Effector memory CD8-positive, alpha-beta T cell (primary cell): Measurements from ENCODE around the gene RYR3.

ENCODE experiments used
- ATAC-seq: fragments of 150-1000 bp; cut with Tn5 transposase; replicated peaks from 2 replicates; pipeline ENCODE4 v1.10.0; 2021; ENCODE audit warnings: mild to moderate bottlenecking, moderate library complexity
- DNase-seq, 3 experiments: peaks; one replicate each; pipeline ENCODE4 v3.0.0; 2021
- H3K27ac Mint-ChIP-seq, 2 donors: one replicate each; pipeline ENCODE4 v1.8.0; 2022; ENCODE audit warnings: mild to moderate bottlenecking in 2 of 2, mixed read lengths in 2 of 2, moderate library complexity in 2 of 2
- H3K27me3 Mint-ChIP-seq, 2 donors: one replicate each; pipeline ENCODE4 v1.8.0; 2022; ENCODE audit warnings: mixed read lengths in 2 of 2
- H3K36me3 Mint-ChIP-seq: one replicate; pipeline ENCODE4 v1.8.0; 2022; ENCODE audit warnings: mild to moderate bottlenecking, moderate library complexity, mixed read lengths; ENCODE audit not compliant: insufficient read depth
- H3K4me1 Mint-ChIP-seq, 2 donors: one replicate each; pipeline ENCODE4 v1.8.0; 2022; ENCODE audit warnings: low read depth in 2 of 2, mixed read lengths in 2 of 2
- H3K4me3 Mint-ChIP-seq, 2 donors: one replicate each; pipeline ENCODE4 v1.8.0; 2022; ENCODE audit warnings: mild to moderate bottlenecking in 2 of 2, mixed read lengths in 2 of 2, moderate library complexity in 2 of 2
- H3K9me3 Mint-ChIP-seq, 2 donors: one replicate each; pipeline ENCODE4 v1.8.0; 2022; ENCODE audit warnings: mixed read lengths in 2 of 2

The RYR3 gene

DNA sequence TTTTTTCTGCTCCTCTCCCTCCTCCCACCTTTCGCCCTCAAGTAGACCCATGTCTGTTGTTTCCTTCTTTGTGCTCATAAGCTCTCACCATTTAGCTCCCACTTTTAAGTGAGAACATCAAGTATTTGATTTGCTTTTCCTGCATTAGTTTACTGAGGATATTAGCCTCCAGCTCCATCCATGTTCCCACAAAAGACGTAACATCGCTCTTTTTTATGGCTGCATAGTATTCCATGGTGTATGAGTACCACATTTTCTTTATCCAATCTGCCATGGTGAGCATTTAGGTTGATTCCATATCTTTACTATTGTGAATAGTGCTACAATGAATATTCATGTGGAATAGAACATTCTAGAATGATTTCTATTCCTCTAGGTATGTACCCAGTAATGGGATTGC lies 178.6 kb downstream of the RYR3 start:
- no peaks in the 10 kb centered on the region for H3K36me3 Mint-ChIP-seq
- peaks cover 0 to 11% of the 10 kb centered on the region in 2 donors for H3K27me3 Mint-ChIP-seq
- H3K27ac Mint-ChIP-seq: no peak overlapping the region
- no peaks in the 10 kb centered on the region for H3K4me1 Mint-ChIP-seq
- peaks cover 0 to 2% of the 10 kb centered on the region in 2 donors for H3K9me3 Mint-ChIP-seq
- ATAC-seq (no peak), DNase-seq (no peak)
- no peak overlapping the region for H3K4me3 Mint-ChIP-seq

DNA sequence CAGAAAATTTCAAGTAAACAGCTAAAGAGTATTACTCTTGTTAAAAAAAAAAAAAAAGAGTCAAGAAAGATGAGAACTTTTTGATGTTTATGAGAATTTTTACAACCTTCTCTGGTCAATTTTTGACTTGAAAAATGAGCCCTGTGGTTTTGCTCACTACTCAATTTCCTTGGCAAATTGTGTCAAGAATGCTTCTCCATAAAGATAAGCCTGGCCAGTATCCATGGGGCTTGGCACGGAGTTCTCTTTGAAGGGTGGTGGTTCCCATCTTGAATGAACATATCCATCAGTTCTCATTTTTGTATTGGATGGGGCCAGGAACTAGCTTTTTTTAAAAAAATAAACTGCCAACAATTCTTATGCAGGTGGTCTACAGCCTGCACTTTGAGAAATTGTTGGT lies 179.9 kb downstream of the RYR3 start:
- Mint-ChIP-seq H3K9me3 (peaks cover 0 to 2% of the 10 kb centered on the region in 2 donors), H3K4me1 (no peaks in the 10 kb centered on the region), H3K36me3 (no peaks in the 10 kb centered on the region), H3K27ac (no peak overlapping the region), H3K27me3 (peaks cover 0 to 11% of the 10 kb centered on the region in 2 donors), H3K4me3 (no peak overlapping the region)
- no peak for ATAC-seq
- no peak for DNase-seq

DNA sequence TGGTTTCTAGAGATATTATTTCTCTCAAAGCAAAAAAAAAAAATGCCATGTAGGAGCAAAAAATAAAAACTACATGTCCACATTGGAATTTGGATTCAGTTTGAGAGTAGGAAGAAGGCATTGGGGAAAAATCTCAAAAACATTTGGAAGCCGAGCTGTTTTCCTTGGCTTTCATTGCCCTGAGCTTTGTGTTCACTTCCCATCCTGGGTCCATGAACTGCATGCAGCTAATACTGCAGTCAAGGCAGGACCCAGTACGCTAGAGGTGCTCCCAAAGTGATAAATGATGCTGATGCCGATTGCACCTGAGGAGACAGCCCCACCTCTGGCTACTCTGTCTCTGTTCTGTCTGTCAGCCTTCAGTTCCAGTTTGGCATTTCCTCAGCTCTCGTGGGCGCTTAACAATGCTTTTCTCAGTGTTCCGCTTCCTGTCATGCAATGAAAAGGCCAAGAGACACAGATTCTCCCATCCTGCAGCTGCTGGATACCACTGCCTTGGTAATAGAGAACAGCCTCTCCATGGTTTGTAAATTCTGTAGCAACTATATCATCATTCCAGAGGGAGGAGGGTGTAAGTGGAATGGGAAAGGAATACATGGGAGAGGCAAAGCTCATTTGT lies 181.8 kb downstream of the RYR3 start:
- H3K36me3 Mint-ChIP-seq: no peaks in the 10 kb centered on the region
- no peaks in the 10 kb centered on the region for H3K4me1 Mint-ChIP-seq
- H3K27ac Mint-ChIP-seq: no peak overlapping the region
- peaks cover 0 to 3% of the 10 kb centered on the region in 2 donors for H3K9me3 Mint-ChIP-seq
- H3K4me3 Mint-ChIP-seq: no peak overlapping the region
- DNase-seq: no peak
- no peak for ATAC-seq
- peaks cover 0 to 11% of the 10 kb centered on the region in 2 donors for H3K27me3 Mint-ChIP-seq

DNA sequence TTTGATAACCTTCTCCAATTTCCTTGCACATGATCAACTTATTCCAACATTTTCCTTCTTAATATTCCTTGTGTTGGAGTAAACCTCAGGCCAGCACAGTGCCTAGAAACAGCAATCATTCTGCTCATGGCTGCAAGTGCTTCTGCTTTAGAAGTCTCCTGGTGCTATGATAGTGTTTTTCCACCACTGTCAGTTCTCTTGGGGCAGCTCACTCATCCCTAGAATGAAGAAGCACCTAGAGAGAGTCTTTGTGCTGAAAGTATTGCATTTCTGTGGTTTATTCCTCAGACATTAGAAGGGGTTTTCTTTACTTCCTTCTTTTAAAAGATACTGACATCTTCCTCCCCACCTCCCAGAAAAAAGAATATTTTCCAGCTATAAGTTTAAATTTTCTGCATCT lies 183.5 kb downstream of the RYR3 start:
- Mint-ChIP-seq H3K27ac (no peak overlapping the region), H3K36me3 (no peaks in the 10 kb centered on the region), H3K27me3 (peaks cover 6 to 18% of the 10 kb centered on the region in 2 donors), H3K9me3 (peaks cover 0 to 7% of the 10 kb centered on the region in 2 donors), H3K4me1 (no peaks in the 10 kb centered on the region), H3K4me3 (no peak overlapping the region)
- no peak for ATAC-seq
- no peak for DNase-seq

DNA sequence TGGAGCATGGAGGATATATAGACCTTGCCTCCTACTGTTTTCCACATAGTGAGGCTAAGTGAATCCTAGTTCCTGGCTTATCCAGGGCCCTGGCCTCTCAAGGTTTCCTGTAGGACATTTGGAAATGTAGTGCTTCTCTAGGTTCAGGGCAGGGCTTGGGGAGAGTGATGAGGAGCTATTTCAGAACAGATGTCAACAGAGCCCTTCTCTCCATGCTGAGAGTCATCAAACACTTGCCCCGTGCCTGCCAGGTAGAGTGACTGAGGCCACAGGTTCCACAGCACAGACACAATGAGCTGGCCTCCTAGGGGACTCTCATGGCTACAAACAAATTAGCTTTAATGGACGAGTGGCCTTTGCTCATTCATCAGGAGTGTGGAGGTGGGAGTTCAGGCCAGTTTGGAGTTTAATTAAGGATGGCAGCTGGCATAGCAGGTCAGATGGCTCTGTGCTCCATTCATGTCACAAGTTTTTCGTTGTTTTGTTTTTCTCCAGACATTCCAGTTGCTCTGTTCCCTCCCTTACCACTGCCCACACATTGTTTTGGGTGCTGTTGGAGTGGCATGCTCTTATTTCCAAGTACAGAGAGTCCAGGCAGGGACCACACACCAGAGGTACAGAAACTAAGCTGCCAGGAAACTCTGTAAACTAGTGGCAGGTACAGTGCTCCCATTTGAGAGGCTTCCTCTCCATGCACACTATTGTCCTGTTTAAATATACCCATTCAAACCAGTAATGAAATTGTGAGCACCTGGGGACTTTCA lies 189.8 kb downstream of the RYR3 start:
- H3K27me3 Mint-ChIP-seq: peaks cover 14 to 24% of the 10 kb centered on the region in 2 donors
- no peak for DNase-seq
- no peaks in the 10 kb centered on the region for H3K4me1 Mint-ChIP-seq
- peaks cover 0 to 7% of the 10 kb centered on the region in 2 donors for H3K9me3 Mint-ChIP-seq
- H3K4me3 Mint-ChIP-seq: no peak overlapping the region
- H3K36me3 Mint-ChIP-seq: no peaks in the 10 kb centered on the region
- no peak overlapping the region for H3K27ac Mint-ChIP-seq
- ATAC-seq: no peak

DNA sequence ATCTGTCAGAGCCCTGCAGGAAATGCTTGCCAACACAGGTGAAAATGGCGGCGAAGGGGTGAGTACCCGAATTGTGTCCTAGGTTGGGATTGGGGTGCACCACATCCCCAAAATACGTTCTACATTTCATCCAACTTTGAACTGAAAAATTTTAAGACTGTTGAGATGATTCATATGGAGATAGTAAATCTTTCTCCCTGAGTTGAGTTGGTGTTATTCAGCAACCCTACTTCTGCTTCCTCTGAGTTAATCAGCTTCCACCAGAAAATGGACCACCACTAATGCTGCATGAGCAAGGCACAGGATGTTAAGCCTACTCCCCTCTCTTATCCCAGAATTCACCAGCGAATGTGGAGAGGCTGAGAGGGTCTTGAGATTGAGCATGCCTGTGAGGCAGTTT lies 192.9 kb downstream of the RYR3 start:
- Mint-ChIP-seq H3K4me1 (no peaks in the 10 kb centered on the region), H3K9me3 (peaks cover 0 to 4% of the 10 kb centered on the region in 2 donors)
- ATAC-seq: no peak

DNA sequence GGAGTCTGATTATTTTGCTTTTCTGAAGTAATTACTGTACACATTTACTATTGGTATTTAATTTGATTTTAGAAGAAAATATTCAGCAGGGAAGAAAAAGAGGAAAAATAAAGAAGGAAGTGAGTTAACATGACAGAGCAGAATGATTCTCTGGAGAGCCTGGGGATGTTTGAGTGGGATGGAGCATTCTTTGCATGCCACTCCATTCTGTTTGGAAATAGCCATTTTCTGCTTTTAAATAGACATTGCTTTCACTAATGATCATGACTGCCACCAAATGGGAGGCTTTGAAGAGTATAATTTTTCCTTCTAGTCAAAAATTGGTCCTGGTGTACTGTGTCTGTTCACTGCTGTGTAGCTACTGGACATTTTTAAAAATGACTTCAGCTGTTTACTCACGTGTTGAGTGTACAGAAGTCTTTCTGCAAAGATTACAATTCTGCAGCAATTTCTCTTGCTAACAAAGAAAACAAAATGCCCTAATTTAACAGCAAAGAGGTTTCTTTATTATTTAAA lies 196.1 kb downstream of the RYR3 start:
- Mint-ChIP-seq H3K4me3 (no peak overlapping the region), H3K4me1 (no peaks in the 10 kb centered on the region), H3K27me3 (peaks cover 6 to 8% of the 10 kb centered on the region in 2 donors), H3K9me3 (no peaks in the 10 kb centered on the region), H3K36me3 (no peaks in the 10 kb centered on the region), H3K27ac (no peak overlapping the region)
- ATAC-seq (no peak), DNase-seq (no peak)

More for the DNA sequence above, 192.9 kb downstream of the RYR3 start:
- DNase-seq: no peak
- H3K27me3 Mint-ChIP-seq: peaks cover 14 to 22% of the 10 kb centered on the region in 2 donors
- H3K36me3 Mint-ChIP-seq: no peaks in the 10 kb centered on the region
- H3K27ac Mint-ChIP-seq: no peak overlapping the region
- H3K4me3 Mint-ChIP-seq: no peak overlapping the region

DNA sequence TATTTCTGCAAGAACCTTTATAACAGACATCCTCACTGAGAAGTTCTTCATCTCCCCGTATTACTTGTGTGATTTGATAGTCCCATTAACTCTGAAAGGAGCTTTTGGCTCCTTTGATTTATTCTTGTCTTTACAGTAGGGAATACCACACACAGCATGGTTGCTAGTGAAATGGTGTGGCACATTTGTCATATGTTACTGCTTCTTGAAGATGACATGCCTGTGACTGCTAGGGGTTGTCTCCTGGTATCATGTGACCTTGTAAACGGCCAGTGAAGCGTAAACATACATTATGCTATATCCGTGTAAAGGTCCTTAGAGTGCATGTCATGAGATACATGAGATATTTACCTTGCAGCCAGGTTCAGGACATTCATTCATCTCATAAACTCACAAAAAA lies 197.9 kb downstream of the RYR3 start:
- no peak overlapping the region for H3K27ac Mint-ChIP-seq
- H3K27me3 Mint-ChIP-seq: peaks cover 0 to under 1% of the 10 kb centered on the region in 2 donors
- H3K36me3 Mint-ChIP-seq: no peaks in the 10 kb centered on the region
- no peak overlapping the region for H3K4me3 Mint-ChIP-seq
- H3K4me1 Mint-ChIP-seq: no peaks in the 10 kb centered on the region
- H3K9me3 Mint-ChIP-seq: no peaks in the 10 kb centered on the region
- ATAC-seq (no peak), DNase-seq (no peak)

DNA sequence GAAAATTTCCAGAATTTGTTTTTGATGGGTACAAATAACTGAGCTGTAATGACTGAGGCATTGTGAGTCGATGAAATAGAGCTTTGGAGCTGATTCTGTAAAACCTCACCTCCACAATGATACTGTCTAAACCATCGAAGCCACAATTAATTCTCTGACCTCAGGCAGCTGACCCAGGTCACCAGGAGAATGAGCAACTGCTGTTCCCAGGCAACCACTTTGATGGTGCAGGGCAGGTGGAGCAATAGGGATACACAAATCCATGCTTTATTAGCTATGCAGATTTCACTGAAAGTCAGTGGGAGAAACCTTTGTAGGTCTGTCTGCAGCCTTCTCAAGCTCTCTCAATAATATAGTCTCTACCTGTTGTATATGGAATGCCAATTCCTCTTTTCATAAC lies 204.4 kb downstream of the RYR3 start:
- DNase-seq: no peak
- Mint-ChIP-seq H3K4me1 (no peaks in the 10 kb centered on the region), H3K9me3 (peaks cover 0 to 1% of the 10 kb centered on the region in 2 donors), H3K27ac (no peak overlapping the region), H3K36me3 (no peaks in the 10 kb centered on the region), H3K4me3 (no peak overlapping the region), H3K27me3 (peaks cover 0 to 9% of the 10 kb centered on the region in 2 donors)
- no peak for ATAC-seq

DNA sequence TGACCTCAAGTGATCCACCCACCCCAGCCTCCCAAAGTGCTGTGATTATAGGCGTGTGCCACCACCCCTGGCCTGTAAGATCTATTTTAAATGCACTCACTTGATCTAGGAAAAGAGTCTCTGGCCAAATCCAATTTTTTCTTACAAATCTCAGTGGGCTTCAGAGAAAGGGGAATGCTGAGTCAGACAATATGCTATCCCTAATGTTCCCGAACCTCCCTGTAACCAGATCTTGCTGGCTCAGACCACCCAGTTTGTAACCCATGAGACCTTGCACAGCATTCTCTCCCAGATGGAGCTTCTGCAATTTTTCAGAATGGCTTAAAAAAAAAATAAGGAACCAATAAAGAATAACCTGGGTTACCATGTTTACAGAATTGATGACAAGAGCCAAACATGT lies 205.8 kb downstream of the RYR3 start:
- no peak overlapping the region for H3K27ac Mint-ChIP-seq
- H3K4me1 Mint-ChIP-seq: no peaks in the 10 kb centered on the region
- H3K9me3 Mint-ChIP-seq: peaks cover 0 to 1% of the 10 kb centered on the region in 2 donors
- ATAC-seq: no peak
- H3K4me3 Mint-ChIP-seq: no peak overlapping the region
- no peak for DNase-seq
- no peaks in the 10 kb centered on the region for H3K36me3 Mint-ChIP-seq
- peaks cover 0 to 9% of the 10 kb centered on the region in 2 donors for H3K27me3 Mint-ChIP-seq

DNA sequence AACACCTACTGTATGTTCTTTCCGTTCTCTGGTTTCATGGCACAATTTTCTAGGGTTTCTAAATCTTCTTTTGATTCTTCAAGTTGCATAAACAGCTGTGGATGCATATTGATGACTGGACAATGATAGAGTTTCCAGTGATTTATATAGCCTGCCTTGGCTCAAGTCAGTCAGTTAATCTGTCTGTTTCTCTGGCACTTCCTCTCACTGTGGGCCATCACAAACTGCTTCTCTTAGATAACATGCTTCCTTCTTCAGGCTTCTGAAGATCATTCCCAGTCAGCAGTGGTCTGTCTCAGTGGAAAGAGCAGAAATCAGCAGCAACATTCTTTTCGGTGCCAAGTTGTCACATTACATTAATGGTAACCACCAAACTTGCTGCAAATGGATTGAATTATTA lies 207.2 kb downstream of the RYR3 start:
- H3K9me3 Mint-ChIP-seq: peaks cover 0 to 1% of the 10 kb centered on the region in 2 donors
- no peak overlapping the region for H3K27ac Mint-ChIP-seq
- no peaks in the 10 kb centered on the region for H3K4me1 Mint-ChIP-seq

DNA sequence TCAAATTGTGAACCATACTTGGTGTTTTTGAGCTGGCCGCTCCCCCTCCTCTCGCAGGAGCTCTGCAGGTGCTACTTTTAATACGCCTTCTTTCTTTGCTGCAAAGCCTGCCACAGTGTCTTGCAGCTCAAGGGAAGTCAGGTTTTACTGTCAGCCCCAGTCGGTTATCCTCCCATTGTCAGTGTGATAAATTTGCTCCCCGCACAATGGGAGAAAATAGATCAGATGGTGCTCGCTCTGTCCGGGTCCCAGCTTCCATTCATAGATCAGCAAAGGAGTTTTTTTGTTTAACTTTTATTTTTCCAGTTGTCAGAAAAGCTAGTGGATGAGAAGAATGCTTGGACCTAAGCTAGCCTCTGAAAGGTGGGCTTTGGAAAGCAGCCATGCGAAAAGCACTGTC lies 207.7 kb downstream of the RYR3 start:
- H3K4me3 Mint-ChIP-seq: no peak overlapping the region
- DNase-seq (no peak), ATAC-seq (no peak)
- no peak overlapping the region for H3K27ac Mint-ChIP-seq
- H3K27me3 Mint-ChIP-seq: peaks cover 0 to 9% of the 10 kb centered on the region in 2 donors
- H3K36me3 Mint-ChIP-seq: no peaks in the 10 kb centered on the region
- H3K4me1 Mint-ChIP-seq: no peaks in the 10 kb centered on the region
- H3K9me3 Mint-ChIP-seq: peaks cover 0 to 4% of the 10 kb centered on the region in 2 donors

More for the DNA sequence above, 207.2 kb downstream of the RYR3 start:
- DNase-seq (no peak), ATAC-seq (no peak)
- Mint-ChIP-seq H3K4me3 (no peak overlapping the region), H3K27me3 (peaks cover 0 to 9% of the 10 kb centered on the region in 2 donors), H3K36me3 (no peaks in the 10 kb centered on the region)

DNA sequence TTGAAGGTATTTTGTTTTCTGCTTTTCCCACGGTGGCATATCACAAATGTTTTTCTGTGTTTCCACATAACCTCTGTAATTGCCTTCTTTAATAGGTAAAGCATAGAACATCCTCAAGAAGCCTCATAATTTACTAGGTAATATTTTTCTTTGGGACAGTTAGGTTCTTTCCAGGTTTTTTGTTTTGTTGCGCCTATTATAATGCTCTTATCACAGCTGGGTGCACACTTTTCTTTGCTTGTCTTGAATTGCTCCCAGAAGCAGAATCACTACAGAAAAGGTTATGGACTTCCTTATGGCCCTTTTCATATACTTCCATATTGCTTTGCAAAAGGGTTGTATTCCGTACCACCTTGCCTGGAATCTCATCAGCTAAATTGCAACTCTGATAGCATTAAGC lies 213.5 kb downstream of the RYR3 start:
- no peak for DNase-seq
- H3K9me3 Mint-ChIP-seq: peaks cover 0 to 7% of the 10 kb centered on the region in 2 donors
- H3K4me3 Mint-ChIP-seq: no peak overlapping the region
- no peak for ATAC-seq
- peaks cover 0 to 5% of the 10 kb centered on the region in 2 donors for H3K27me3 Mint-ChIP-seq
- H3K4me1 Mint-ChIP-seq: no peaks in the 10 kb centered on the region
- no peak overlapping the region for H3K27ac Mint-ChIP-seq
- no peaks in the 10 kb centered on the region for H3K36me3 Mint-ChIP-seq

DNA sequence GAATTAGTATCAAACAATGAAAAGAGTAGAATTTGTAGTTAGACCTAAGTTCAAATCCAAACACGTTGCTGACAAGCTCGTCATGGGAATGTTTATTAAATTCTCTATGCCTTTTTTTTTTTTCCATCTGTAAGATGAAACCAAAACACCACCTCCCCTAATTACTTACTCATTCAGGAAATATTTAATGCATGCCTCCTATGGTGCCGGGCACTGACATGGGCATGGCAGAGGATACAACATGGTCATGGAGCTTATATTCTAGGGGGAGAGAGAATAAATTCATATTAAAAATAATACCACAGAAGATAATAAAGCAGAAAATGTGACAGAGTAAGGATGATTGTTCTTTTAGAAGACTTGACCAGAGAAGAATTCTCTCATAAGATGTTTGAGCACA lies 215.8 kb downstream of the RYR3 start:
- no peak for ATAC-seq
- Mint-ChIP-seq H3K27ac (no peak overlapping the region), H3K27me3 (no peaks in the 10 kb centered on the region)

More for the DNA sequence above, 215.8 kb downstream of the RYR3 start:
- no peaks in the 10 kb centered on the region for H3K4me1 Mint-ChIP-seq
- no peak for DNase-seq
- peaks cover 0 to 5% of the 10 kb centered on the region in 2 donors for H3K9me3 Mint-ChIP-seq
- no peaks in the 10 kb centered on the region for H3K36me3 Mint-ChIP-seq
- no peak overlapping the region for H3K4me3 Mint-ChIP-seq
